Panc1 (cell line): ENCODE results near the gene PPARD.

Source experiments
- CTCF ChIP-seq: fragments of 450-650 bp; IDR thresholded peaks from 2 replicates; pipeline ENCODE4 v1.5.1; 2017; ENCODE audit warnings: mild to moderate bottlenecking
- POLR2AphosphoS5 ChIP-seq: IDR thresholded peaks from 2 replicates; pipeline ENCODE4 v1.6.1; 2012; ENCODE audit warnings: mild to moderate bottlenecking, low read depth, low read length, moderate library complexity
- SIN3A ChIP-seq: IDR thresholded peaks from 2 replicates; pipeline ENCODE4 v1.6.1; 2012; ENCODE audit warnings: low read depth, mild to moderate bottlenecking, low read length, moderate library complexity, borderline replicate concordance; ENCODE audit not compliant: insufficient read depth

- no peak for TF ChIP-seq CTCF
- TF ChIP-seq POLR2AphosphoS5, result no peak
- TF ChIP-seq SIN3A, result no peak
Measured at GRCh38 chr6:35376281-35376680, 33.9 kb downstream of the PPARD start.
